AG04449 (cell line): Measurements from ENCODE around the gene GTF3C1.

Experiments
- CTCF ChIA-PET: fragments of 350-600 bp; formaldehyde crosslinking; extraction: SDS; loops from one replicate; lab custom pipeline; 2021; ENCODE audit warnings: antibody characterized with exemption; lab: Yijun Ruan, JAX
- POLR2A ChIA-PET: fragments of 400-600, 350-600 bp; formaldehyde crosslinking; extraction: SDS; loops from one replicate; lab custom pipeline; 2020; ENCODE audit warnings: antibody characterized with exemption, inconsistent platforms; lab: Yijun Ruan, JAX
- DNase-seq: peaks from one replicate; pipeline ENCODE4 v3.0.0-alpha.2; 2010; ENCODE audit warnings: low read depth, low spot score
- H3K4me3 ChIP-seq: 2 replicates; pipeline ENCODE4 v1.5.1; 2011; ENCODE audit warnings: low read depth, mild to moderate bottlenecking, control low read depth, low read length
- TF ChIP-seq, protein P1 (sequence below): IDR thresholded peaks from one replicate; pipeline ENCODE4 v1.5.1; 2011; ENCODE audit warnings: mild to moderate bottlenecking, moderate library complexity, low read length, control low read depth, inconsistent platforms; ENCODE audit not compliant: insufficient read depth; ENCODE audit errors: missing control alignments

GTF3C1 gene

GRCh38 chr16:27526180-27526579 lies 23.5 kb downstream of the GTF3C1 start:
- no peak overlapping the region for H3K4me3 ChIP-seq
- CTCF ChIA-PET: interaction anchor here (1.6 to 4.2 kb wide), 2 partner anchors 10 to 14 kb away, joined by 5 to 26 read pairs; no protein-coding TSS in a partner anchor
- TF ChIP-seq, protein P1, sequence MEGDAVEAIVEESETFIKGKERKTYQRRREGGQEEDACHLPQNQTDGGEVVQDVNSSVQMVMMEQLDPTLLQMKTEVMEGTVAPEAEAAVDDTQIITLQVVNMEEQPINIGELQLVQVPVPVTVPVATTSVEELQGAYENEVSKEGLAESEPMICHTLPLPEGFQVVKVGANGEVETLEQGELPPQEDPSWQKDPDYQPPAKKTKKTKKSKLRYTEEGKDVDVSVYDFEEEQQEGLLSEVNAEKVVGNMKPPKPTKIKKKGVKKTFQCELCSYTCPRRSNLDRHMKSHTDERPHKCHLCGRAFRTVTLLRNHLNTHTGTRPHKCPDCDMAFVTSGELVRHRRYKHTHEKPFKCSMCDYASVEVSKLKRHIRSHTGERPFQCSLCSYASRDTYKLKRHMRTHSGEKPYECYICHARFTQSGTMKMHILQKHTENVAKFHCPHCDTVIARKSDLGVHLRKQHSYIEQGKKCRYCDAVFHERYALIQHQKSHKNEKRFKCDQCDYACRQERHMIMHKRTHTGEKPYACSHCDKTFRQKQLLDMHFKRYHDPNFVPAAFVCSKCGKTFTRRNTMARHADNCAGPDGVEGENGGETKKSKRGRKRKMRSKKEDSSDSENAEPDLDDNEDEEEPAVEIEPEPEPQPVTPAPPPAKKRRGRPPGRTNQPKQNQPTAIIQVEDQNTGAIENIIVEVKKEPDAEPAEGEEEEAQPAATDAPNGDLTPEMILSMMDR: no peak
- POLR2A ChIA-PET: no interaction called here
- DNase-seq: no peak

DNA sequence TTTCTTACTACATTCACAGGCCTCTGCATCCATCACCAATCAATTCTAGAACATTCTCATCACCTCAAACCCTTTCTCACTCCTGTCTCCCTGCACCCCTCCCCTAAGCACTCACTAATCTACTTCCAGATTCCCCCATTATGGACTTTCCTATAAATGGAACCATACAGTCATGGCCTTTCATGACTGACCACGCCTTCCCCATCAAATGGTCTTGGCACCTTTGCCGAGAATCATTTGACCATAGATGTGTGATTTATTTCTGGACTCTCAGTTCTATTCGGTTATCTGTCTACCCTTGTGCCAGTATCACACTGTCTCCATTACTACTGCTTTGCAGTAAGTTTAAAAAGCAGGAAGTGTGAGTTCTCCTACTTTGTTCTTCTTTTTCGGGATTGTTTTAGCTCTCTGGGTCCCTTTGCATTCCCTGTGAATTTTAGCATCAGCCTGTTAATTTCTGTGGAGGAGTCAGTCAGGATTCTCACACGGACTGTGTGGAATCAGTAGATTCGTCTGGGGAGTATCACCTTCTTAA lies 27.5 kb downstream of the GTF3C1 start:
- TF ChIP-seq, protein P1: no peak
- POLR2A ChIA-PET: no interaction called here
- CTCF ChIA-PET: interaction anchor here (1.0 to 1.7 kb wide), 2 partner anchors 11 to 12 kb away, joined by 3 to 6 read pairs; no protein-coding TSS in a partner anchor
- DNase-seq: no peak
- H3K4me3 ChIP-seq: no peak overlapping the region

GRCh38 chr16:27520982-27521673 lies 28.6 kb downstream of the GTF3C1 start:
- ChIA-PET POLR2A (no interaction called here), CTCF (interaction anchor here (1.0 kb wide), 1 partner anchor 11 kb away, joined by 3 read pairs; no protein-coding TSS in a partner anchor)
- DNase-seq: no peak
- H3K4me3 ChIP-seq: no peak overlapping the region
- TF ChIP-seq, protein P1: no peak

DNA sequence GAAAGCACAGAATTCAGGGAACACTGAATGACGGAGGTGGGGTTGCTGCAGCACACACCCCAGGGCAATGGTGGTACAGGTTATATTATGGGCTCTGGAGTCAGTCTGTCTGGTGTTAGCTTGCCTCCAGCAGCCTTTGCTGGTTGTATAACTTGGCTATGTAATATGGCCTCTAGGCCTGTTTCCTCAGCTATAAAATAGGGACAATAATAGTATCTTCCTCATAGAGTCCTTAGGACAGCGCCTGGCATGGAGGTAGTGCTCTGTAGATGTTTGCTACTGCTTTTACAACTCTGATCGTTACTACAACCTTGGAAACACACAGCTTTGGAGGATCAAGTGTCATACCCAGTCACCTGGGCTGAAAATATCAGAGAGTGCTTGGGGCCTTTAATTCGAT lies 31.5 kb downstream of the GTF3C1 start:
- DNase-seq: no peak
- POLR2A ChIA-PET: no interaction called here
- CTCF ChIA-PET: interaction anchor here (0.9 to 3.4 kb wide), 2 partner anchors 11 to 16 kb away, joined by 3 to 17 read pairs; no protein-coding TSS in a partner anchor
- TF ChIP-seq, protein P1: no peak
- H3K4me3 ChIP-seq: no peak overlapping the region

DNA sequence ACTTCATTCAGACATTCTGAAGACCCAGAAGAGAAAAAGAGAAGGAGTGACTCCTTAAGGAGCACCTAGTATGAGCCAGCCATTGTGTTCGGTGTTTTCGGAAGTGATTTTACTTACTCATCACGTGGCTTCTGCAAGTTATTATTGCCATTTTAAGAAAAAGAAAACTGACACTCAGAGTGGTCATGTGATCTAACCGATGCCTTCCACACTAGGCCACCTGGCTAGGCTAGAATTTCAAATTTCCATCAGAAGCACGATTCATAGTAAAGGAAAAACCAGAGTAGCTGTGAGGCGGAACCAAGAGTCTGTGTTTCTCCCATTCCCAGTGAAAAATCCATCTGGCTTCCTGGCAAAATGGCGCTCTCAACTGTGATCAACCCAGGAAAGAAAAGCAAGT lies 32.0 kb downstream of the GTF3C1 start:
- CTCF ChIA-PET: interaction anchor here (0.9 to 3.4 kb wide), 3 partner anchors 11 to 15 kb away, joined by 3 to 17 read pairs (median 6); no protein-coding TSS in a partner anchor
- POLR2A ChIA-PET: no interaction called here
- DNase-seq: no peak
- TF ChIP-seq, protein P1: no peak
- H3K4me3 ChIP-seq: no peak overlapping the region

- H3K4me3 ChIP-seq: no peak overlapping the region
- POLR2A ChIA-PET: interaction anchor here (0.9 kb wide), 1 partner anchor 33 kb away, joined by 3 read pairs; the partner anchor contains the start of genes GTF3C1 and KATNIP
- DNase-seq: no peak
- CTCF ChIA-PET: interaction anchor here (0.6 to 3.4 kb wide), 13 partner anchors 9 to 34 kb away, joined by 3 to 26 read pairs (median 5); partner anchors contain the start of genes GTF3C1 and KATNIP
- TF ChIP-seq, protein P1: no peak
Observed at GRCh38 chr16:27516365-27516764, 33.3 kb downstream of the GTF3C1 start.
